Myocyte (in vitro differentiated cells): Measurements from ENCODE around the gene TF. TPM values are rescaled to one million over a fixed set of nuclear protein-coding genes. Genes with fewer than 3 reads are reported as not detected.

ENCODE experiments used
- DNase-seq: peaks from one replicate; pipeline ENCODE4 v3.0.0-alpha.2; 2012; ENCODE audit warnings: low read depth
- total RNA-seq: library from RNA; depleted of rRNA; stranded (reverse); fragments of >200 nt; gene quantifications from 2 replicates; pipeline ENCODE4 v1.2.3, GENCODE V29; 2014

Gene TF
- total RNA-seq, 1 donor from 2014 or later, result 0.08 TPM

DNA sequence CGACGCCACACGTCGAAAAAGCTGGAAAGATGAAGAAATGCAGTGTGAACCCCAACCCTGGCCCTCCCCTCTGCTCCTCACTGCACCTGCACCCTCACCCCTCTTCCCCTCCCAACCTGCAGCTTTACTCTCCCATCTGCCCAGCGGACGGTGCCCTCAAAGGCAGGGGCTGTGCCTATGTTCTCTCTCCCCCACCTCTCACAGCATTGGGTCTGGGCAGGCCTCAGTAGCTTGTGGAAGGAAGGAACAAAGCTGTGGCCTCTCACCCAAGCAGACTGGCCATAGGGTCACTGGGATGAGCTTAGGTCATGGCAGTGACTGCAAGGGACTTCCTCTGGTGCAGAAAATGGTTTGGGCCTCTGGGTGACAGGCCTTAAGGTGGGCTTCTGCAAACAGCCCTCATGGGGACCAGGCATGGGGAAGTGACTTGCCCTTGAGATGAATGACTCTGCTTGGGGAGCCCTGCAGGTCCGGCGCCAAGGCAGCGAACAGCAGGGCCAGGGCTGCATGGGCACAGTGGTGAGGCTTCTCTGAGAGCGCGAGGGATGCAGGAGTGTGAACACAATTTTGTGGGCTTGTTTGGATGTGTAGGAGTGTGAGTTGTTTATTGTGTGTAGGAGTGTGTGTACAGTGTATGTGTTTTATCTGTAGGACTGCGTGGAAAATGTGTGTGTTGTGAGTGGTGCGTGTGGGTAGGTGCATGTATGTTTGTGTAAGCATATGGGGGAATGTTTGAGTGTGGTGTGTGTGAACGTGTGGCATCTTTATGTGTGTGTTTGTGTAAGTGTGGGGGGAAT, 88.6 kb downstream of the TF start:
- DNase-seq, result no peak

GRCh38 chr3:133835418-133835743, 89.2 kb downstream of the TF start:
- no peak for DNase-seq

DNA sequence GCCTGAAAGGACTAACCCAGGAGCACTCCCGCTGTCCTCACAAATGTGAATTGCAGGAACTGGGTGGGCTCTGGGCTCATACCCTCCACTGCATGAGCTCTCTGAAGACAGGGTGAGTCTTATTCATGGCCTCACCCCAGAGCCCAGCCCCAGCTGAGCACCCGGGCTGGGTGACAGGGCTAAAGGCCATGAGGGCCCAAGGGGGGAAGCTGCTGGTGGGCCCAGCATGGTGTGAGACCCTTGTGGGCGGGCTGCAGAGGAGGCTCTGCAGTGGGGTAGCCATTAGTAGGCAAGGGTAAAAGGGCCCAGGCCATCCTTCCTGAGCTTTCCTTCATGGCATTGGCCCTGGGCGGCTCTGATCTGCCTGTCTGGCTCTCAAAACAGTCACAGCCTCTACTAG, 89.8 kb downstream of the TF start:
- DNase-seq, result no peak

DNA sequence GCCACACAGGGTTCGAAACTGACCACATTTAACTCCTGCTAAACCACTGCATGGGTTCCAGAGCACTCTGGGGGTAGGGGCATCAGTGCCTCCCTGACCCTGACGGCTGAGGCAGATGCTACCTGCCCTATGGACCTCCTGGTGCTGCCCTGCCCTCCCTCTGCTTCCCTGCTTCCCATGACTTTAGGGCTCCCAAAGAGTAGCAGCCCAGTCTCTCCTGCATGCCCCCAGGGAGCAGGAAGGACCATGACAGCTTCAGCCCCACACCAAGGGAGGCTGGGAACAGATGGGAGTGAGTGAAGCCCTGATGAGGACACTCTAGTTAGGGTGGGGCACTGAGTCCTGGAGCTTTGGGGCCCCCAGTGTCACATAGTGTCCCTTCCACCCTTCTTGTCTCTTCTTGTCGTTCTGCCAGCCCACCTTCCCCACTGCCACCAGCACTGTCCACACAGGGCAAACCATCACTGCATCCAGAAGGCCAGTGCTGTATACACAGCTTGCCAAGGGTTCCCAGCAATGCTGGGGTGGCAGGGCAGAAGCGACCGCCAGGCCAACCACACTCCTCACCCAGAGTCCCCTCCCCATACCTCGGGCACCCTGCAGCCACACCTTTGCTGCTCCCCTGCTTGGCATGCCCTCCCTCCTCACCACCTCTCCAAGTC, 90.4 kb downstream of the TF start:
- no peak for DNase-seq

DNA sequence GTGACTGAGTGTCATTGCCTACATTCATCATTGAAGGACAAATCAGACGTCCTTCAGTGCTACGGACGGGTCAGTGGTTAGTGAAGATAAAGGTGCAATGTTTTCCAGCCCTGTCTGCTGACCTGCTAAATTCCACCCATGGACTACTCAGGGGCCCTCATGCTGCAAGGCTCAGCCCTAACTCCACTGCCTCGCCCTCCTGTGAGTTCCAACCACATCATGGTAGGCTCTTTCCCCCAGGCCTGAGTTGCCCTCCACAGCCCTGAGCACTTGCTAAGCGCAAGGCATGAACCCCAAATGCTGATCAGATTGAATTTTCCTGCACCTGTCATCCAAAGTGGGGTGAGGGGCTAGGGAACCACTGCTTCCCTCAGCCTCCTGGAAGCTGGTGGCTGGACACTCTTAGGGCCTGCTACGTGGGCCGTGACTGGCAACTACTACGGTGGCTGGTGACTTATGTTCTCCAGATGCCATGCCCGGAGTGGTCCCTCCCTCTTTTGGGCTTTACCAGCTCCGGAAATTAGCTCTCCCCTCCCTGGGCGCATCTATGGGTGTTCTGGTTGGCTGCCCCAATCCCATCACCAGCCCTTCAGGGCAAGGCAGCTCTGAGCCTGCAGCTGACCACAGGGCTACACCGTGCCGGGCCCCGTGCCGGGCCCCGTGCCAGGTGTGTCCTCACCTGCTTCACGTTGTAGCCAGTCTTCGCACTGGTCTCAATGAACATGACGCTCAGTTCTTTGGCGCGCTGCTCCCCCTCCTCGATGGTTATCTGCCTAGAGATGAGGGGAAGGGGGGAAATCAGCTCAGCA, 91.5 kb downstream of the TF start:
- DNase-seq, result no peak

DNA sequence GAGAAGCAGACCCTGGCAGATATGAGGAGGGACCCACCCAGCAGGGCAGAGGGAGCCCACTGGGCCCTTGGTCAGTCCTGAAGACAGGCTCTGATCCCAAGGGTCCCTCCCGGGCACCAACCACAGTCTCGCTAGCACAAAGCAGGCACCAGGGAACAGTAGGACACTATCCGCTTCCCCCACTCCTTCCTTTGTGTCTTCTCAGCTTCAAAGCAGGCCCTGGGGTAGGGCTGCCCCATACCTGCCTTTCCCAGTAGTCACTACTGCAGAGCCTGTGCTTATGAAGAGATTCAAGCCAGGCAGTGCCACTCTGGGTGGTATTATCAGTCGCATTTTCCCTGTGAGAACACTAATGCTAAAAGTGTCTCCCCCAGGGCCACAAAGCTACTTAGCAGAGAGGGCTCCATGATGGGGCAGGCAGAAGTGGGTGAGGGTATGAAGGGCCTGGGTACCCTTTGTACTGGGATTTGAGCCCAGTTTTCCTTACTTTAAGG, 92.2 kb downstream of the TF start:
- no peak for DNase-seq

GRCh38 chr3:133838916-133839800, 93.0 kb downstream of the TF start:
- DNase-seq, result no peak

GRCh38 chr3:133840055-133840737, 94.0 kb downstream of the TF start:
- DNase-seq, result no peak

GRCh38 chr3:133840767-133841166, 94.6 kb downstream of the TF start:
- DNase-seq, result no peak

- no peak for DNase-seq
Observed at GRCh38 chr3:133841196-133841595, 95.0 kb downstream of the TF start.

DNA sequence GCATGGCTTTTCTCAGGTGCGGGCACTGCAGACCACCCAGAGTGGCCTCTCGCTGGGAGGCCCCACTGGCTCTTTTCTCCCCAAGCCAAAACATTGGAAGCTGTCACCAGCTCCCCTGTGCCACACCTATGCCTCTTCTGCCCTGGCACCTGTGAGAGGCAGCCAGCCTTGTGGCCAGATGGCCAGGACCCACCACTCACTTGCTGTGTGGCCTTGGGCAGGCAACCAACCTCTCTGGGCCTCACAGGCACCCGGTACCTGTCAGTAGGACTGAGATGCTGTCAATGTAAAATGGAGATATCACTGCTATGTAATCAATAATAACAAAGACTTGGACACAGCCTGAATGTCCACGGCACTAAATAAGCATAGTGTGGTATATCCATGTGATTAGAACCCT, 96.0 kb downstream of the TF start:
- DNase-seq, result no peak

DNA sequence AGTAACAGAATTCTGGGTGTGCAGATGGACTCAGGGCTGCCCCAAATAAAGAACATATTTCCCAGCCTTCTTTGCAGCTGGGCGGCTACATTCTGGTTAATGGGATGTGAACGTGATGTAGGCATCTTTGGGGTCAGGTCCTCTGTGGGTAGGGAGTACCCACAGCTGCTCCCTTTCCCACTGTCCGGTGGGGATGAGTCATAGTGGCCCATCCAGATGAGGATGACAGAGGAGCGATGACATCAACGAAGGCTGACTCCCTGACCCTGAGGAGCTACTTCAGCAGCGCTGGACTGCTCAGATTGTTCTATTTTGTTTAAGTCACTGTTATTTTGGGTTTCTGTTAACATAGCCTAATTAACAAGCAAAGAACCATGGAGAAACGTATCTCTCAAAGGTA, 97.4 kb downstream of the TF start:
- DNase-seq, result peak; percentile 93

DNA sequence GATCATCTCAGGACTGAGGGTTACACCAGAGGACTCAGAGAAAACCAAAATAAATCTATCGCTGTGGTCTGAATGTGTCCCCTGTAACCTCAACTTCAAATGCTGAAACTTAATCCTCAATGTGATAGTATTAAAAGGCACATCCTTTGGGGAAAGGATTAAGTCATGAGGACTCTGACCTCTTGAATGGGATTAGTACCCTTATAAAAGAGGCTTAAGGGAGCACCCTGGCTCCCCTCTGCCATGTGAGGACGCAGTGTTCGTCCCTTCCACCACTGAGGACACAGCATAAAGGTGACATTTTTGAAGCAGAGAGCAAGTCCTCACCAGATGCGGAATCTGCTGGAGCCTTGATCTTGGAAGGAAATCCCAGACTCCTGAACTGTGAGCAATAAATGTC, 98.9 kb downstream of the TF start:
- no peak for DNase-seq

Other genes starting within 250 kb of the TF start
- gene CDV3, start 172.7 kb upstream of the TF start, total RNA-seq, result 396 and 434 TPM in 2 replicates
- gene TOPBP1, start 84.5 kb upstream of the TF start, total RNA-seq, result 24.0 and 27.8 TPM in 2 replicates
- gene SRPRB, start 59.4 kb downstream of the TF start, total RNA-seq, result 53.8 and 59.9 TPM in 2 replicates
- gene RAB6B, start 149.5 kb downstream of the TF start, total RNA-seq, result 0.37 and 1.1 TPM in 2 replicates